ENCODE measurements around the gene C2orf68.
A peak's percentile ranks its signal among the peaks of the same experiment; 100 is the strongest.
"Not testable (repeated sequence)": the region's sequence is repeated elsewhere in the genome, so short reads cannot be mapped to it uniquely, and the experiment has no call there.

Gene C2orf68

DNA sequence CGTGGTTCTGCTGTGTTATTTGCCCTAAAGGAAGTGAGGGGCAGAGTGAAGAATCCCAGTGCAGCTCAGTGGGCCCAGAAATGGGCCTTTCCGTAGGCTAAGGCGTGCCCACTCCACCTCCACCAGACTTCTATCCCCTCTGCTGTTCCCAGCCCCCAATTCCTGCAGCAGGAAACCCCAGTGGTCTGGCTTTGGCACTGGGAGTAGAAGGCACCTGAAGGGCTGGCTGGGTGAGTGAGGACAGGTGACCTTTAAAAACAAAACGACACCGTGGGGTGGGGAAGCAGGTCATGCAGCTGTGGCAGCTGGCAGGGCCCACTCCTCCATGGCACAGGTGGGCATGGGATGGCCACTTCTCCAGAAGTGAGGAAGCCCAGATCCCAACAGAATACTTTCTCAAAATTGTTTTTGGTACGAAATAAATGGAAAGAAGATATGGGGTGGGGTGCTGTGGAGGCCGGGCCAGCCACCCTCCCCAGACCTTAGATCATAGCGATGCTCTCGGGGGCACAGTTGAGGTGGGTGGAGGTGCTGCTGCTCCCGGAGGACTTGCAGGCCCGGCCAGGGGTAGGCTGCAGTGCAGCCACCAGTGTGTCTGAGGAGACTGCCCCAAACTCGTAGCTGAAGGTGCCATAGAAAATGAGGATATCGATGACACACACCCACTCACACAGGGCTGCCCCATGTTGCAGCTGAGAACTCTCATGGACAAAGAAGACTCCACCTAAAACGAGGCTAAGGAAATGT is 13.1 kb downstream of the C2orf68 start:
- DNase-seq (ENCODE audit: low spot score): no peak

DNA sequence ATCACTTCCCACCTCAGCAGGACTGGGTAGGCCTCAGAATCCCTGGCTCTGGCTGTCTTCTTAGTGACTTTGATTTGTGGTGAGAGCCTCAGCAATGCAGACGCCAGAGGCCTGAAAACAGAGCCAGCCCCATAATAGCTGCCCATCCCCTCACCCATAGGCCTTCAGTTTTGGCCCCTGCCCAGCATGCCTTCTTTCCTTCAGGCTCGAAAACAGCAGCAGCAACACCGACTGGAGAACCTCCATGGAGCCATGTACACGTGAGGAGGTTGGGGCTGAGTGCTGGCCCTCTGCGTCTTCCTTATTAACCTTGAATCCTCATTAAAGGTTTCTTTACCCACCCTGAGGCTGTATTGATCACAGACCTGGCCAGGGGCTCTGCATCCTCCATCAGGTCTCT is 14.6 kb downstream of the C2orf68 start:
- DNase-seq (ENCODE audit: low spot score): no peak

DNA sequence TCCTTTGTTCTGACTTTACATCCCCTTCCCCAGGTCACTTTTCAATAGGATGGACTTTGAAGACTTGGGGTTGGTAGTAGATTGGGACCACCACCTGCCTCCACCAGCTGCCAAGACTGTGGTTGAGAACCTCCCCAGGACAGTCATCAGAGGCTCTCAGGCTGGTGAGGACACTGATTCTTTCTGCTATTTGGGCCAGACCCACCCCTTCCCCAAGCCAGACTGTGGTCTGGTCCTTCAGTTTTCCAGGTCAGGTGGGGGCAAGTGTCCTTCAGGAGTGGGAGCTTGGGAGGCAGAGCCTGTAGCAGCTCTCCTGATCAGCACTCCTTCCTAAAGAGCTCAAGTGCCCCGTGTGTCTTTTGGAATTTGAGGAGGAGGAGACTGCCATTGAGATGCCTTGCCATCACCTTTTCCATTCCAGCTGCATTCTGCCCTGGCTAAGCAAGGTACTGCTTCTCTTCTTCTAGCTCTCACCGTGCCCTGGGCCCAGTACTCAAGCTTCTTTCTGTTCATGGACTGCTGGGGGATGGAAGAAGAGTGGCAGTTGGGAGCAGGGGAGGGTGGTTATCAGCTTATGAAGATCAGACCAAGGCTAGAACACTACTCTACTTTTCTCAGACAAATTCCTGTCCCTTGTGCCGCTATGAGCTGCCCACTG is 15.3 kb downstream of the C2orf68 start:
- DNase-seq (ENCODE audit: low spot score): no peak

DNA sequence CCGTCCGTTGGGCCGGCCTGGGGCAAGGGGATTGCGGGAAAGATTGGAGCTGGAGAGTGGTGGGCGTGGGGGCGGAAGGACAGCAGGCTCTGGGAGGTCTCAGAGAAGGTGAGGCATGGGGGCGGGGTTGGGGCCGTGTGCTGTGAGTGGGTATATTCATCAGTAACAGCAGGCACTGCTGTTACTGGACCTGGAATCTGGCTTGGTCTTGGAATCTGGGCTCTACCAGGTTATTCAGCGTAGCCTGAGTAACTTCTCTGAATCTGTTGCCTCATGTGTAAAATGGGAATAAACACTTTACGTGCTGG is 15.9 kb downstream of the C2orf68 start:
- no peak for DNase-seq (ENCODE audit: low spot score)

DNA sequence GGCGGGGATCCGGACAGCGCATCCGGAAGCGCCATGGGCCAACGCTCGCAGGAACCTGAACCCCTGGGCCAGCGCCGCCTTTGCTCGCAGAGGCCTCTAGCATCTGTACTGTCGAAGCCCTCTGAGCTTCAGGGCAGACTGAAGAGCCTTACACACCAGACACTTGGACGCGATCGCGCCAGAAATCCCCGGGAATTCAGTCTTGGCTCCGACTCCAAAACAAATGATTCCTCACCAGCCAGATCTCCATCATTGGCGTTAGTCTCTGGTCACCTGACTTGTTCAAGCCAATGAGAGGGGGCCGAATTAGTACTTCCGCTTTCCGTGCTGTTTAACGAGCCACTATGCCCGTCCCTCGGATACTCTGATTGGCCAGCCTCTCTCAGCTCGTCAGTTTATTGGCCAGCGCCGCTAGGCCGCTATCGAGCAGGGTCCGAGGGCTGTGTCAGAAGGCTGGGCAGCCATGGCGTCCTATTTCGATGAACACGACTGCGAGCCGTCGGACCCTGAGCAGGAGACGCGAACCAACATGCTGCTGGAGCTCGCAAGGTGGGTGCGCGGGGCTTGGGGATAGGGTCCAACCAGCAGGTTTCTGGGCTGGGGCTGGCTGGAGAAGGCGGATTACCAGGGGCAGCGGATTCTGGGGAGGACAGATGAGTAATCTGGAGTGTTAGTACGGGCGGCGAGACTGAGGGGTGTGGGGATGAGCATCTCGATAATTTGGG is 16.4 kb downstream of the C2orf68 start, which contains the start of gene RNF181:
RNF181 (plus strand) TSS at position 445 of the 725 bp plus-strand sequence; CDS start at position 464, 19 bp downstream.
- DNase-seq (ENCODE audit: low spot score): peak; percentile 98

DNA sequence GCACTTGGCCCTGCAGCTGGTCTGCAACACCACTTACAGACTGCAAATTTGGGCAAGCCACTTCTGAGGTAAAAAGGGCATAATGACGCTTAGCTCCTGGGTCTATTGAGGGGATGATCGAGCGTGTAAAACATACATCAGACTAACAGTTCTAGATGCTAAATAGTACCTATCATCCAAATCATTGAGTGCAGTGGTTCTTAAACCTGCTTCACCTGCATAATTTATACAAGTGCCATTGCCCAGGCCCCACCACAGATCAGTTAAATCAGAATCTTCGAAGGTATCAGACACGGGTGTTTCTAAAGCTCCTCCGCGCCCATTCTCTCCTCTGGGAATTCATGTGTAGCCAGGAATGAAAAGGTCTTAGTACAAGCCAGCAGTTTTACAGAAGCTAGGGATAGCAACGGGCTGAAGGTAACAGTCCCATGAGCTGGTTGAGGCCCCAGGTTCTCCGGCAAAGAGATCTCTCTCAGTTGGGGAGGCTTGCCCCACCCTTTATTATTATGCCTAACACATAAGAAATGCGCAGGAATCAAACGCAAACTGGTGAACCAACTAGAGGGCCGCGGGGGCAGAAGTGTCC is 17.1 kb downstream of the C2orf68 start:
- DNase-seq (ENCODE audit: low spot score): no peak

DNA sequence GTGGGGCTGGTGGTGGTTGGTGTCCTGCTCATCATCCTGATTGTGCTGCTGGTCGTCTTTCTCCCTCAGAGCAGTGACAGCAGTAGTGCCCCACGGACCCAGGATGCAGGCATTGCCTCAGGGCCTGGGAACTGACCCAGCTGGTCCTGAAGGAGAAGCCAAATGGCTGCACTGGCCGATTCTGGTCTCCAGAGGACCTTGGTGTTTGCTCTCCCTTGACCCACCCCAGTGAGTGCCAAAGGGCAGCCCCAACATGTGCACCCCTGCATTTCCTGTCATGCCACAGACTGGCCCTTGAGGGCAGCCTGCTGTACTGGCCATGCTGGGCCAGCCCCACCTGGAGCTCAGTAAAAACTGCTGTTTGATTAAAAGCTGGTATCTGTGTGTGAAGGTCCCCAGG is 18.8 kb downstream of the C2orf68 start:
- DNase-seq (ENCODE audit: low spot score): no peak

DNA sequence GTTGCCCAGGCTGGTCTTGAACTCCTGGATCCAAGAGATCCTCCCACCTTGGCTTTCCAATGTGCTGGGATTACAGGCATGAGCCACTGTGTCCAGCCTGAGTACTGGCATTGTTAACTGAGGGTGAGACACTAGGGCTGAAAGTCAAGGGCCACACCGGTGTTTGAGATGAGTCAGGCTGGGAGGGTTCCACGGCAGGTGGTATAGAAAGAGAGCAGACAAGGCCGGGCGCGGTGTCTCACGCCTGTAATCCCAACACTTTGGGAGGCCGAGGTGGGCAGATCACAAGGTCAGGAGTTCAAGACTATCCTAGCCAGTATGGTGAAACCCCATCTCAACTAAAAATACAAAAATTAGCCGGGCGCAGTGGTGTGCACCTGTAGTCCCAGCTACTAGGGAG is 19.6 kb downstream of the C2orf68 start:
- not testable (repeated sequence) for DNase-seq (ENCODE audit: low spot score)

DNA sequence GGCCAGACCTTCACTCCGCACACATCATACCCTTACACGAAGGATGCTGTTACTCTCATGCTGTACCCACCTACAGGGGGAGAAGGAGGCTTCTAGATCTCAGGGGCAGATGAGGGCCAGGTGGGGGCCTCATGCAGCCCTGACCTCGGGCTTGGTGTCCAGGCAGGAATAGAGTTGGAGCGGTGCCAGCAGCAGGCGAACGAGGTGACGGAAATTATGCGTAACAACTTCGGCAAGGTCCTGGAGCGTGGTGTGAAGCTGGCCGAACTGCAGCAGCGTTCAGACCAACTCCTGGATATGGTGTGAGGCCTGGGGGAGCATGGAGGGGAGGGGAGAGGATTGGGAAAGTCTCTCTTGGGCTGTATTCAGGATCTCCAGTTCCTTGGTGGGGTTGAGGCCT is 20.3 kb downstream of the C2orf68 start:
- DNase-seq (ENCODE audit: low spot score): no peak

DNA sequence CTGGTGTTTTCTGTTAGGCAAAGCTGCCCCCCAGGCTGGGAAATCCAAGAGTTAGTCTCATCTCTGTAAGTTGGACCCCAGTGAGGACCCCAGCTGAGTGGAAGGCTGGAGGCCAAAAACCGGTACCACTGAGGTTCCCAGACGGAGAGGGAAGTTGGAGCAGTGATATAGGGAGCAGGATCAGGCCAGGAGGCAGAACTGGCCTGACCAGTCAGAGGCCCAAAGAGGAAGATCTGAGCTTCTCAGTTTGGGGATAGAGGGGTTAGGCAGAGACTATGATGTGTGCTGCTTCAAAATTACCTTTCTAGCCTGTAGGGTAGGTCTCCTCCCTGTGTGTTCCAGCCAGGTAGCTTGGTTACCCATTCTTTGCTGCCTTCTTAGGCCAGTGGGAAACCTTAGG is 20.9 kb downstream of the C2orf68 start:
- DNase-seq (ENCODE audit: low spot score): no peak

DNA sequence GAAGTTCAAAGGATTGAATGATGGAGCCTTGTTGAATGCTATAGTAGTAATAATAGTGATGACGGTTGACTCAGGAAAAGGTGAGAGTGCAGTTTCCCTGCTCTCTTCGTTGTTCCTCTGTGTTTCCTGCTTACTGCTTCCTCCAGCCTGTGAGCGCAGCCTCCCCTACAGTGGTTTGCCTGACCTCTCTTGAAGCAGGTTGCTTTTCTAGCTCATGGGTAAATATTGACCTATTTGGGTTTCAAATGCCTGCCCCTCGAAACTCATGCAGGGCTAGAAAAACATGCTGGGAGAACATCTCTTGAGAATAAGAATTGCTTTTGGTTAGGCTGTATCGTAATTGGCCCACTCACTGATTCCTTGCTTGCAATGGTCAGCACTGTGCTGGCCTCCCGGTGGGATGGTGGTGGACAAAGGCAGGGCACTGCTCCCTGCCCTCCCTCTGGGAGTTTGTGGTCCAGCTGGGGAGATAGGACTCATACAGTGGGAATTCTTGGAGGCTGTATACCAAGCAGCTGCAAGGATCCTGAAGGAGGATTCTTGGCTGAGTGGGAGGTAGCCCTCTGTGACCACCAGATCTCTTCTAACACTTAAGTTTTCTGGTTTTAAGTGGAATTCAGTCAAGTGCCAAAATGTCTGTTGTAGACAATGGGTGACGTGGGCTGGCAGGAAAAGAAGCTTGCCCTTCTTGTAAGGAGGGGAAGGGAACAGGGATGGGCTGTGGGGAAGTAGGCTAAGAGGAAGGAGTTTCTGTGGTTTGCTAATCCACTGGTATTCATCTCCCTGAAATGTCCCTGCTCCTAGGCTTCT is 21.7 kb downstream of the C2orf68 start:
- peak; percentile 78 for DNase-seq (ENCODE audit: low spot score)

DNA sequence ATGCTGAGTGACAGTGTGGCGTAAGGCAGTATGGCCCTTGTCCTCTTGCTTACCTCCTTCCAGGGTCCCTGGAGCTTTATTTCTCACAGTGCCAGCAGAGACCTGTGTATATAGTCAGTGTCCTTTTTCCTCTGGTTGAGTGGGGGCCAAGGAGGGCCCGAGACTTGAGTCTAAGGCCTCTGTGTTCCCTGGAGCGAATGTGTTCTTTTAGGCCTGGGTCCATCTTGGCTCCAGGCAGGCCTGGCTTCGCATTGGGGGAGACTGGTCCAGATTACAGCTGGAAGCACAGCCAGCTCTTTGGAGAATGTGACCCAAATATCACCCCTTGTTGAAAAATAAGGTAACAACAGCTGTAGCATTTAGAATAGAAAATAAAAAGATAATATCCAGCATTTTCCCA is 22.7 kb downstream of the C2orf68 start:
- no peak for DNase-seq (ENCODE audit: low spot score)

DNA sequence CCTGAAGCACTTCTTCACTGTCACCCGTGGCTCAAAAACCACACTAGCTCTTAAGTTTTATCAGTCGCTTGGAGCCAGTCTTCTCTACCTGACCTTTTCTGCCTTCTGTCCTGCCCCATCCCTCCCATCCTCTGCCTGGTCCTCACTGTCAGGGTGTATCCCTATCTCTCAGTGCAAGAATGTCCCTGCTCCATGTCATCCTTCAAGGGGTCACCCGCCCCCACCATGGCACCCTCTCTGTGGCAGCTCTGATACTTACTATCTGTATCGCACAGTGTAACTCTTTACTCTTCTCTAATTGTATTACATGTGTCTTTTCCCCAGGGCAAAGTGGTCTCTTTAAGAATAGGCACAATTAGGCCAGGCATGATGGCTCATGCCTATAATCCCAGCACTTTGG is 23.2 kb downstream of the C2orf68 start:
- DNase-seq (ENCODE audit: low spot score): no peak

DNA sequence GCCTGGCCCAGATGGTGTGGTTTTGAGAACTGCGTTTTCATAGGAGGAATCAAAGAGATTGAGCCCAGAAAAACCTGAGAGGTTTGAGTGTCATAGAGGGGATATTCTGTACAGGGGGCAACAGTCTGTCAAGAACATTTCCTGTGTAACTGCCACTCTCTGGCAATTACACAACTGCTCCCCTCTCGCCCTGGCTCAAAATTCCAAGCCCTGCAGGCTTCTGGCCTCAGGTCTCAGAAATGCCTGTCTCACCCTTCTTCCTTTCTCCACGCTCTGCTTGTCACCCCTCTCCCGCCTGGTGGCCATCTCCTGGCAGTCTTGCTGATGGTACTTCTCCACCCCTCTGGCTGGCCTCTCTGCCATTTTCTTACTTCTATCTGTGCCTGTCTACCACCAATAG is 23.6 kb downstream of the C2orf68 start:
- no peak for DNase-seq (ENCODE audit: low spot score)

DNA sequence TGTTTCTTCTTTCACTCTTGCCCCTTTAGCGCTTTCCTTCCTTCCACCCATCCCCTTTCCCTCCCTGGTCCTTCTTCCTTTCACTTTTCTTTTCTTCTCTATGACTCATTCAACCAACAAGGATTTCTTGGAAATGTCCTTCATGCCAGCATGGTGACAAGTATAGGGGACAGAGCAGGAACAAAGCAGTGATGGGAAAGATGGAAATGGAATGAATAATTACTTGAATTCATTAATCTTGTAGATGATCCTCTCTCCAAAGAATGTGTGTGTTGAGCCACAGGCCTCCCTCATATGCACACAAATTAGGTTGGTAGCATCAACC is 26.1 kb downstream of the C2orf68 start:
- peak; percentile 51 for DNase-seq (ENCODE audit: low spot score)

DNA sequence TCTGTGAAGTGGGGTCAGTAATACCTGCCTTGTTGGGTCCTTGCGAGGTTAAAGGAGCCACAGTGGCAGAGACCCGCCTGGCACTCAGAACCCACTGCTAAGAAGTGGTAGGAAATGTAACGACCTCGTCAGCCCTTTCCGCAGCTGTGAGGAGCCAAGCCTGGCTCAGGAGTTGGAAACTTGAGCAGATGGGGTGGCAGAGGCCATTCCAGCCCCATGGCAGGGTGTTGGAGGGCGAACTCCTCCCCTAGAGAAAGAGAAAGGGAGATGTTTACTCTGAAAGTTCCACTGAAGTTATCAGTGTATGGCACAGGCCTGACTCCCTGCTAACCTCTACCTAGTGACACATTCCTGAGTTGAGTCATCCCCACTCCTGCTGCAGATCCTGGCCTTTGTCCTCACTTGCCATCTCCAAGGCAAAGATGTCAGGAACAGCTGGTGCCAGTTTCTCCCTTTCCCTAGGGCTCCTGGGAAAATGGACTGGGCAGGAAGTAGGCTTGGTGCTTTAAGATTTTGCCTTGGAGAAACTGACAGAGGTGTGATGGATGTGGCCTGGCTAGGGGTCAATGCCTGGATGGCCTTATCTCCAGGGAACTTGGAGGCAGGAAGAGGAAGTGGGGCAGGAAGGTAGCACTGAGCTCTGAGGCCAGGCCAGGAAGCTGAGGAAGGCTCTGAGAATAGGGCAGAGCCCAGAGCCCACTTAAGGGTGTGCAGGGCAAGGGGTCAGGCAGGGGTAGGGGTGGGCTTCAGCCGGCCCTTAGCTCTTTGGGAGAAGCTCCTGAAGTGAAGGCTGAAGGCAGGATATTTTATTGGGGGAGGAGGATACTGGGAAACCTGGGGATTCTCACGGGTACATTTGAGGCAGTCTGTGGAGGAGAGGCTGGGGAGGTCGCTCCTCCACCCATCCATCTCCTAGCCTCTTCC is 26.7 kb downstream of the C2orf68 start:
- DNase-seq (ENCODE audit: low spot score): peak; percentile 98

DNA sequence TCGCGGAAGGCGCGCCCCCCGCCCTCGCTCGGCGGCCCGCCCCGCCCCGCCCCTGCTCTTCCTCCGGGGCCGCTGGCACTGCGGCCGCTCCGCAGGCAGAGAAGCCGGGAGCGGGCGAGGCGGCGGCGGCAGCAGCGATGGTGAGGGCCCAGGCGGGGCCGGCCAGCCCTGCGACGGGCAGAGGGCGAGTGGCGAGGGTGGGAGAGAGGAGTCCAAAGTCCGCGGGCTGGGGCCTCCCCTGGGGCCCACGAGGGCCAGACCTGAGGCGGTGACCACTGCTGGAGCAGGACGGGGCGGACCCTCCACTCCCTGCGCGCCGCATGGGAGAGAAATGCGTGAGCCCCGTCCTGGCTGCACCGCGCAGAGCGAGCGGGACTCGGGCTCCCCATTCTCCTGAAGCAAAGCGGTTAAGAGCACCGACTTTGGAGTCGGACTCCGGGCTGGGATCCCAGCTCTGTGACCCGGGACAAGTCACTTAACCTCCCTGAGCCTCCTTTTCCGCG is 27.5 kb downstream of the C2orf68 start, which contains the start of gene VAMP5:
VAMP5 (plus strand) TSS at position 78 of the 503 bp plus-strand sequence; CDS start at position 138, 60 bp downstream.
- no peak for DNase-seq (ENCODE audit: low spot score)

DNA sequence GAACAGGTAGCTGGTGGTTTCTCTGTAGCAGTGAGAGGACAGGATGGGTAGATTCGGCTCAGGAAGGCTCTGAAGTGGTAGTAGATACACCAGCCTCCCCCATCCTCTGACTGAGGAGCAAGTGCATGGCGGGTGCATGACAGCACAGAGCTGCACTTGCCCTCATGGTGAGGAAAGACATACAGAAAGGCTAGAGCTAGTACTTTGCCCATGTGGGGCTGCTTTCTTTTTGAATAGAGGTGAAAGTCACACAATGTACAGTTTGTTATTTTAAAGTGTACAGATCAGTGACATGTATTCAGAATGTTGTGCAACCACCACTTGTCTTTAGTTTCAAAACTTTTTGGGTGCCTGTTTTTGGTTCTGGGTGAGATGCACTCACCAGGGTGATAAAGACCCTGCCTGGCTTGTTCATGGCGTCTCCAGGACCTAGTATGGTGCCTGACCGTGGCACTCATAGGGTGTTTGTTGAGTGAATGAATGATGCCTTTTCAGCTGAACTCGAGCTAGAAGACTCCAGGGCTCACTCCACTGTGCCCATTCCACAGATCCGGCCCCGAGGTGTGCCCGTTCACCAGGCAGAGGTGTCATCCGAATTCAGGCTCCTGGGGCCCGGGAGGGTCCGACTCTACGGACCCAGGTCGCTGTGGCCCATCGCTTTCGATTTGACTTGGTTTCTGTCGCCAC is 28.1 kb downstream of the C2orf68 start:
- DNase-seq (ENCODE audit: low spot score): no peak

DNA sequence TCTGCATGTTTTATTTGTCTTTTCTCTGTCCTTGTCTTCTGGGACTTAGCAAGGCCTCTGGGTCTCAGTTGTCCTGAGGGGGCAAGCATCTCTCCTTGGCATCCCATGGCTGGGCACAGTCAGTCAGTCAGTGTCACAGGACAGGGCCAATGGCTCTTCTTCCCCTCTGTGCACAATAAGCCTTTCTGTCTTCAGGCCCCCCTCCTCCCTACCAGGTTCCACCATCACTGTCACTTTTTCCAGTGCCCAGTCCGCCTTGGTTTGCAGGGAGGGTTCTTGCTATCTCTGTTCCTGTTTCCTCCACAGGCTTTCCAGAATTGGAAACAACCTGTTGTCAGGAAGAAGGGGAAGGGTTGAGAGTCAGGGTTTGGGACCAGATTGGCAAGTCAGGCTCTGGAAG is 29.4 kb downstream of the C2orf68 start:
- no peak for DNase-seq (ENCODE audit: low spot score)

DNA sequence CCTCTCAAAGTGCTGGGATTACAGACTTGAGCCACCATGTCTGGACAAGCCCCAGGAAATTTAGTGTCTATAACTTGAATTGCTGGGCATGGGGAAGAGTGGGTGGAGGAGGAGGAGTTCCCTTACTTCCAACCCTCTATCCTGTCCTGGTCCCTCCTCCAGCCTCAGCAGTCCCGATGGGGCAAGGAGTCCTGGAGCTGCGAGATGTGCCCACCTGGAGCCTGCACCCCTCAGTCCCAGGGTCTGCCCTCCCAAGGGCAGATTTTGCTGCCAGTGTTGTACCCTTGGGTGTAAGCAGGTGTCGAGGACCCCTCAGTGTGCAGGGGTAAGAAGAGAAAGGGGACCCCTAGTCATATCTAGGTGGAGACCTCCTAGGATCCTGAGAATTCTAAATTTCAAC is 31.7 kb downstream of the C2orf68 start:
- DNase-seq (ENCODE audit: low spot score): no peak
